Lower leg skin (tissue), 3 donors: ENCODE results near the gene ARHGAP21.
"Not testable (repeated sequence)": the region's sequence is repeated elsewhere in the genome, so short reads cannot be mapped to it uniquely, and the experiment has no call there.

ENCODE experiments used
- POLR2A ChIP-seq, 2 donors: fragments of 450-650 bp; IDR thresholded peaks; one replicate each; pipeline ENCODE4 v1.6.1; 2016 to 2017; ENCODE audit warnings: antibody characterized with exemption in 2 of 2, mild to moderate bottlenecking in 1 of 2, moderate library complexity in 1 of 2
- TF ChIP-seq, protein P1 (sequence below), 3 donors: fragments of 450-650 bp; IDR thresholded peaks; one replicate each; pipeline ENCODE4 v1.5.1; 2016; ENCODE audit warnings: antibody characterized with exemption in 3 of 3, mild to moderate bottlenecking in 3 of 3, moderate library complexity in 2 of 3

DNA sequence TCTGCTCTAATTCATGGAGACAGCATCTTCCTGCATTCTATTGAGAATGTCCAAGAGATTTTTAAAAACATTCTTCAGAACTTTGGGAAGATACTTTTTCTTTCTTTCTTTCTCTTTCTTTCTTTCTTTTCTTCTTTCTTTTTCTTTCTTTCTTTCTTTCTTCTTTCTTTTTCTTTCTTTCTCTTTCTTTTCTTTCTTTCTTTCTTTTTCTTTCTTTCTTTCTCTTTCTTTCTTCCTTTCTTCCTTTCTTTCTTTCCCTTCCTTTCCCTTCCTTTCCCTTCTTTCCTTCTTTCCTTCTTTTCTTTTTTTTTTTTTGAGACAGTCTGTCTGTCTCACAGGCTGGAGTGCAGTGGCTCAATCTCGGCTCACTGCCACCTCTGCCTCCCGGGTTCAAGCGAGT lies 34.6 kb upstream of the ARHGAP21 start:
- TF ChIP-seq, protein P1, sequence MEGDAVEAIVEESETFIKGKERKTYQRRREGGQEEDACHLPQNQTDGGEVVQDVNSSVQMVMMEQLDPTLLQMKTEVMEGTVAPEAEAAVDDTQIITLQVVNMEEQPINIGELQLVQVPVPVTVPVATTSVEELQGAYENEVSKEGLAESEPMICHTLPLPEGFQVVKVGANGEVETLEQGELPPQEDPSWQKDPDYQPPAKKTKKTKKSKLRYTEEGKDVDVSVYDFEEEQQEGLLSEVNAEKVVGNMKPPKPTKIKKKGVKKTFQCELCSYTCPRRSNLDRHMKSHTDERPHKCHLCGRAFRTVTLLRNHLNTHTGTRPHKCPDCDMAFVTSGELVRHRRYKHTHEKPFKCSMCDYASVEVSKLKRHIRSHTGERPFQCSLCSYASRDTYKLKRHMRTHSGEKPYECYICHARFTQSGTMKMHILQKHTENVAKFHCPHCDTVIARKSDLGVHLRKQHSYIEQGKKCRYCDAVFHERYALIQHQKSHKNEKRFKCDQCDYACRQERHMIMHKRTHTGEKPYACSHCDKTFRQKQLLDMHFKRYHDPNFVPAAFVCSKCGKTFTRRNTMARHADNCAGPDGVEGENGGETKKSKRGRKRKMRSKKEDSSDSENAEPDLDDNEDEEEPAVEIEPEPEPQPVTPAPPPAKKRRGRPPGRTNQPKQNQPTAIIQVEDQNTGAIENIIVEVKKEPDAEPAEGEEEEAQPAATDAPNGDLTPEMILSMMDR (IDR thresholded peaks at IDR 0.05), result not testable (repeated sequence)
- not testable (repeated sequence) for TF ChIP-seq POLR2A (IDR thresholded peaks at IDR 0.05)
